ENCODE measurements around the gene SEMA4C. TPM values are rescaled to one million over a fixed set of nuclear protein-coding genes. Genes with fewer than 3 reads are reported as not detected.
A peak's percentile ranks its signal among the peaks of the same experiment; 100 is the strongest.

Gene SEMA4C
- total and polyA plus RNA-seq, 9 of the 15 experiments (the other 6 are each of a cell fraction or from before 2014, with no cell fraction given) = 0.32 to 59.7 (median 23.9) TPM

GRCh38 chr2:96918092-96918753 lies 48.3 kb upstream of the SEMA4C start (continued):
- TF ChIP-seq POU5F1 (IDR thresholded peaks at IDR 0.05; ENCODE audit: borderline replicate concordance, low read depth, low read length, partially characterized antibody) = no peak
- no peak for TF ChIP-seq NFRKB (IDR thresholded peaks at IDR 0.05; ENCODE audit: low read depth)
- no peak for TF ChIP-seq HES1 (IDR thresholded peaks at IDR 0.05; ENCODE audit: low read depth)
- TF ChIP-seq ZBTB12 (CRISPR knock-in tag; IDR thresholded peaks at IDR 0.05) = no peak
- TF ChIP-seq PRDM10 (IDR thresholded peaks at IDR 0.05; ENCODE audit: partially characterized antibody) = peak; percentile 28
- no peak for TF ChIP-seq TFAP4 (CRISPR knock-in tag; IDR thresholded peaks at IDR 0.05; ENCODE audit: borderline replicate concordance)
- TF ChIP-seq MAZ (CRISPR knock-in tag; conservative IDR thresholded peaks at IDR 0.05 in 1 of 2, IDR thresholded peaks at IDR 0.05 in 1 of 2) = no peak
- no peak for TF ChIP-seq CEBPG (CRISPR knock-in tag; IDR thresholded peaks at IDR 0.05)
- no peak for TF ChIP-seq CEBPG (tag; conservative IDR thresholded peaks at IDR 0.05 in 1 of 2, IDR thresholded peaks at IDR 0.05 in 1 of 2)
- TF ChIP-seq NCOA4 (IDR thresholded peaks at IDR 0.05; ENCODE audit: partially characterized antibody) = no peak
- no peak for TF ChIP-seq MCM3 (IDR thresholded peaks at IDR 0.05)
- TF ChIP-seq SMARCC2 (IDR thresholded peaks at IDR 0.05; ENCODE audit: low read depth) = no peak
- TF ChIP-seq NR3C1 (CRISPR knock-in tag; IDR thresholded peaks at IDR 0.05) = no peak
- TF ChIP-seq ARID2 (IDR thresholded peaks at IDR 0.05) = no peak
- no peak for TF ChIP-seq TEAD2 (tag; IDR thresholded peaks at IDR 0.05)
- no peak for TF ChIP-seq JUNB (CRISPR knock-in tag; conservative IDR thresholded peaks at IDR 0.05)
- TF ChIP-seq ZNF274 (IDR thresholded peaks at IDR 0.05; ENCODE audit: borderline replicate concordance, low read depth, low read length) = peak; percentile 37; the same call in 1 of the 2 replicates
- peak; percentile 73 for TF ChIP-seq DACH1 (IDR thresholded peaks at IDR 0.05; ENCODE audit: partially characterized antibody)
- TF ChIP-seq ZNF512 (tag; IDR thresholded peaks at IDR 0.05) = peak; percentile 83
